ENCODE data around the gene ERBB4. TPM values are rescaled to one million over a fixed set of nuclear protein-coding genes. Genes with fewer than 3 reads are reported as not detected.

The ERBB4 gene
- total RNA-seq, 1 donor from 2014 or later, result 10.2 TPM

DNA sequence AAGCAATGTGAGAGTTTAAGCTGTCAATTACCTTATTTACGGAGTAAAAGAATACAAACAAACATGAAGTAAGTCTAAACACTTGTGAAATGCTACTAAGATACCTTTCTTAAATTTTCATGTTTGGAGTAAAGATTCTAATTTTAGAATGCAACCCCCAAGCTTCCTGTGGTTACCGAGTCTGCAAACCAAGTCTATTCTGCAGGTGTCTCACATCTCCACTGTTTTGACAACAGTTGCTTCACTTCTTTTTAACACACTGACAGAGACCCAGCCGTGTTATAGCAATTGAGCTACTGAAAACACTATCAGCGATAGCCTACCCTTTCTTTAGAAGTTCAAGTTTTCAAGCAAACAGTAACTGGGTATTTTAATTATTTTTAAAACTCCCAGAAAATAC, 608.3 kb downstream of the ERBB4 start:
- DNase-seq (ENCODE audit: low read depth, low spot score), result no peak
- H3K4me1 Mint-ChIP-seq, result peaks cover 26% of the 10 kb centered on the region
- H3K9me3 Mint-ChIP-seq, result no peaks in the 10 kb centered on the region
- no peak overlapping the region for H3K4me3 Mint-ChIP-seq
- H3K36me3 Mint-ChIP-seq (ENCODE audit: low read depth), result no peaks in the 10 kb centered on the region
- no peak for TF ChIP-seq CTCF (conservative IDR thresholded peaks at IDR 0.05)
- no peak overlapping the region for H3K27ac Mint-ChIP-seq (ENCODE audit: unreplicated experiment)
- H3K27me3 Mint-ChIP-seq (ENCODE audit: low read depth), result peaks cover 28% of the 10 kb centered on the region

DNA sequence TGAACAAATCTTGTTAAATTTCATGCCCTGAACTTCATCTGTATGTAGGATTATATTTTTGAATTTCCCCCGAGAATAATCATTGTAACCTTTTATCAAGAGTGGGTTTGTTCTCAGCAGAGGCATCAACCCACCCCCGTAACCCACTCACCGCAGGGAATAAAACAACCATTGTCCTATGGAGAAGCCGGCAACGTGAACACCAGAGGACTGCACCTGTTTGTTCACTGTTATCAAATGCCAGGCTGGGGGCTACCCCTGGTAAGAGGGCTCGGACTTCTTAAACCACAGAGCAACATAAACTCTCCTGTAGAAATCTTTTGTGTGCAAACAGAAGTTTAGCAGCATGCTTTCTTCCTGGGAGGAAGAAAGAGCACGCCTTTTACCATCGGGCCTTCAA, 610.4 kb downstream of the ERBB4 start:
- no peak overlapping the region for H3K27ac Mint-ChIP-seq (ENCODE audit: unreplicated experiment)
- no peaks in the 10 kb centered on the region for H3K9me3 Mint-ChIP-seq
- peaks cover 30% of the 10 kb centered on the region for H3K4me1 Mint-ChIP-seq
- no peak for DNase-seq (ENCODE audit: low read depth, low spot score)
- peaks cover 33% of the 10 kb centered on the region for H3K27me3 Mint-ChIP-seq (ENCODE audit: low read depth)
- TF ChIP-seq CTCF (conservative IDR thresholded peaks at IDR 0.05), result no peak
- H3K36me3 Mint-ChIP-seq (ENCODE audit: low read depth), result no peaks in the 10 kb centered on the region
- peak overlapping the region; percentile 6 for H3K4me3 Mint-ChIP-seq

DNA sequence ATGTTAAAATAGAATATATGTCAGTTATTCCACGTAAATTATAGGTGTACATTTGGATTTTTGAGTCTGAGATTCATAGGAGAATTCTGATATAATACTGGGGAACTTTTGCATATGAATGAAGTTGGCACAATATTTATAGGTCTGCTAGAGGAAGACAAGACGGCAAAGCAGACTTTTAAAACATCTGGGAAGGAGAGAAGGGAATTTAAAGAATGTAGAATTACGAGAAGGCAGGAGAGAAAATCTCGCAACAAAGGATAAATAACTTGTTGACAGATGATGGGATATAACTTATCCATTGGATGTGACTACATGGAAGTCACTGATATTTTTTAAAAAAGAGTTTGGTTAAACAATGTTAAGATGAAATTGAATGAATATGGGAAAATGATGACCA, 615.6 kb downstream of the ERBB4 start:
- no peak for TF ChIP-seq CTCF (conservative IDR thresholded peaks at IDR 0.05)
- H3K4me1 Mint-ChIP-seq, result peaks cover 15% of the 10 kb centered on the region
- H3K36me3 Mint-ChIP-seq (ENCODE audit: low read depth), result no peaks in the 10 kb centered on the region
- H3K27me3 Mint-ChIP-seq (ENCODE audit: low read depth), result peaks cover 36% of the 10 kb centered on the region
- no peak for DNase-seq (ENCODE audit: low read depth, low spot score)
- no peak overlapping the region for H3K27ac Mint-ChIP-seq (ENCODE audit: unreplicated experiment)
- no peaks in the 10 kb centered on the region for H3K9me3 Mint-ChIP-seq
- no peak overlapping the region for H3K4me3 Mint-ChIP-seq

DNA sequence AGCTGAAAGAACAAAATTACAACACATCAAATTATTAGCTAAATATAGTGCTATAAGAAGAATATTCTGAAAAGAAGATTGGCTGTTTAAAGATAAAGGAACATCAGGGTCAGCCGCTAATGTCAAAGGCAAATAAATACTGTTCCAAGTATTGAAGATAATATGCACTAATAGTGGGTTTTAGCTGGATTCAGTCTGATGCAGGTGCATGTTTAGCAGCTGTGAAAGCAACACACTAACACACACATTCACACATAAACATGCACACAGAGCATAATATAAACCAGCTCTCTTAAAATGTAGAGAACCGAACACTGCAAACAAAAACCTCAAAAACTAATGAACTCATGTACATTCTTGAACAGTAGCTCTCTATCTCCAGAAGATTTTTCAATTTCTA, 634.6 kb downstream of the ERBB4 start:
- no peak for TF ChIP-seq CTCF (conservative IDR thresholded peaks at IDR 0.05)
- no peaks in the 10 kb centered on the region for H3K9me3 Mint-ChIP-seq

GRCh38 chr2:211901226-211901846, 637.3 kb downstream of the ERBB4 start:
- Mint-ChIP-seq H3K4me3 (no peak overlapping the region), H3K36me3 (ENCODE audit: low read depth) (no peaks in the 10 kb centered on the region), H3K27ac (ENCODE audit: unreplicated experiment) (no peak overlapping the region), H3K27me3 (ENCODE audit: low read depth) (no peaks in the 10 kb centered on the region), H3K9me3 (no peaks in the 10 kb centered on the region), H3K4me1 (peaks cover 12% of the 10 kb centered on the region)
- TF ChIP-seq CTCF (conservative IDR thresholded peaks at IDR 0.05), result no peak
- no peak for DNase-seq (ENCODE audit: low read depth, low spot score)

More for the DNA sequence above, 634.6 kb downstream of the ERBB4 start:
- H3K27ac Mint-ChIP-seq (ENCODE audit: unreplicated experiment), result no peak overlapping the region
- DNase-seq (ENCODE audit: low read depth, low spot score), result no peak
- no peak overlapping the region for H3K4me3 Mint-ChIP-seq
- H3K36me3 Mint-ChIP-seq (ENCODE audit: low read depth), result no peaks in the 10 kb centered on the region
- no peaks in the 10 kb centered on the region for H3K27me3 Mint-ChIP-seq (ENCODE audit: low read depth)
- peaks cover 12% of the 10 kb centered on the region for H3K4me1 Mint-ChIP-seq
